Measurements from ENCODE around the gene HMBS. TPM values are rescaled to one million over a fixed set of nuclear protein-coding genes. Genes with fewer than 3 reads are reported as not detected.

The HMBS gene
- total and polyA plus RNA-seq, 2 of the 8 experiments (the other 6 are each of a cell fraction or from before 2014, with no cell fraction given): 69.3 to 109 TPM

DNA sequence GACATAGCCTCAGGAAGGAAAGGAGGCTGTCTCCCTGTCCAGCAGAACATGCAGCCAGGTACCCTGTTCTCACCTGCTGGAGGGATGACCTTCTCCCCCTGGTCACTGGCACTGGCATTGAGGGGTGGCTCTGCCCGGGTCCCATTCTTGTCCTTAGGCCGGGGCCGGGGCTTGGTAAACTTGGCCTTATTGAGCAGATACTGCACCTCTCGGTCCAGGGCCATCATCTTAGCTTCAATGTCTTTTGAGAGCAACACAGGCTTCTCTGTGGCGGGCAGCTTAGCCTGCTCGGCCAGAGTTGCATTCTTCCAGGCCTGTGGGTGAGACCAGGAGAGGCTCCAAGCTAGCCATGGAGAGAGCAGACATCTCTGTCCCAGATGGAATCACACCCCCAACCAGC is 38.2 kb upstream of the HMBS start:
- H3K9ac ChIP-seq (replicated peaks in 1 of 4; ENCODE audit: extremely low read depth in 1 of 4, low read depth in 3 of 4, low read length in 3 of 4): no peak overlapping the region
- H2AK5ac ChIP-seq (ENCODE audit: low read depth, low read length): no peak overlapping the region
- H3K27ac ChIP-seq (ENCODE audit: low read depth, low read length): no peak overlapping the region
- no peak overlapping the region for H3K4me3 ChIP-seq (ENCODE audit: extremely low read depth in 1 of 4, insufficient read depth in 2 of 4, low read depth in 3 of 4, low read length in 4 of 4)
- H3K23me2 ChIP-seq (ENCODE audit: low read depth, low read length): no peaks in the 10 kb centered on the region
- no peak overlapping the region for H3K23ac ChIP-seq (ENCODE audit: insufficient read length)
- peaks cover 35 to 59% (median 54%) of the 10 kb centered on the region in 4 experiments; a peak in 7 of 8 replicates for H3K36me3 ChIP-seq (ENCODE audit: control insufficient read depth in 2 of 4, insufficient read depth in 4 of 4, low read length in 3 of 4)
- peaks cover 0 to 15% of the 10 kb centered on the region in 2 experiments for H4K20me1 ChIP-seq (replicated peaks in 1 of 2; ENCODE audit: control insufficient read depth in 1 of 2, insufficient read depth in 2 of 2, low read length in 2 of 2)
- no peak overlapping the region for H3K4ac ChIP-seq (replicated peaks; ENCODE audit: insufficient read length, low read depth, low read length)
- H2BK15ac ChIP-seq (ENCODE audit: low read length): no peak overlapping the region
- H2BK12ac ChIP-seq (ENCODE audit: low read depth, low read length): no peak overlapping the region
- peaks cover 0 to 3% (median 0%) of the 10 kb centered on the region in 4 experiments; a peak in 1 of 7 replicates for H3K4me1 ChIP-seq (replicated peaks in 1 of 4; ENCODE audit: control insufficient read depth in 3 of 4, insufficient read depth in 4 of 4, low read length in 3 of 4)
- H3K14ac ChIP-seq (ENCODE audit: insufficient read length): no peak overlapping the region
- DNase-seq (ENCODE audit: low read depth in 1 of 2, low spot score in 2 of 2) (no peak), FAIRE-seq (no peak)
- no peak overlapping the region for H4K5ac ChIP-seq (ENCODE audit: insufficient read length, low read depth, low read length)
- H3K4me2 ChIP-seq (ENCODE audit: insufficient read depth in 1 of 2, low read depth in 2 of 2, low read length in 2 of 2): no peak overlapping the region
- H3K56ac ChIP-seq (replicated peaks; ENCODE audit: insufficient read length, low read depth, low read length): no peak overlapping the region
- H2BK5ac ChIP-seq (ENCODE audit: low read depth, low read length): no peak overlapping the region
- no peaks in the 10 kb centered on the region for H3K27me3 ChIP-seq (replicated peaks in 1 of 4; ENCODE audit: control insufficient read depth in 3 of 4, extremely low read depth in 1 of 4, insufficient read depth in 3 of 4, low read length in 3 of 4)
- H2BK120ac ChIP-seq (replicated peaks; ENCODE audit: low read depth, low read length): no peak overlapping the region
- H3K79me2 ChIP-seq (ENCODE audit: control insufficient read depth in 1 of 2, insufficient read depth in 2 of 2, low read length in 2 of 2): no peaks in the 10 kb centered on the region
- CTCF ChIA-PET (ENCODE audit: partially characterized antibody): interaction anchor here (1.1 to 2.3 kb wide), 7 partner anchors 10 to 276 kb away, joined by 3 to 8 read pairs (median 5); partner anchors contain the start of genes RPS25 and TRAPPC4
- no peak overlapping the region for H3K18ac ChIP-seq (ENCODE audit: extremely low read depth, low read length)
- no peaks in the 10 kb centered on the region for H3K9me3 ChIP-seq (ENCODE audit: insufficient read depth in 2 of 2, low read depth in 1 of 2, low read length in 1 of 2)
- 0 out of 2 replicates have a peak, but pooled peaks cover 1% of the 10 kb centered on the region for H3K79me1 ChIP-seq (ENCODE audit: low read depth, low read length)
- no peak overlapping the region for H4K8ac ChIP-seq (ENCODE audit: extremely low read depth, insufficient read depth, low read length)
- H2BK20ac ChIP-seq (ENCODE audit: low read length): no peak overlapping the region
- WGBS, 2 experiments (ENCODE audit: extremely low coverage in 1 of 2, insufficient coverage in 1 of 2, insufficient read length in 1 of 2, insufficient replicate concordance in 2 of 2, low coverage in 1 of 2, low lambda C conversion rate in 2 of 2, missing lambda C conversion rate in 1 of 2): 90% methylated on average over 6 of the region's 6 CpGs; no CpG with 5 or more reads in 1 of the 2 experiments
- POLR2A ChIA-PET (ENCODE audit: partially characterized antibody): interaction anchor here (1.0 to 5.7 kb wide), 8 partner anchors 8 to 243 kb away, joined by 3 to 45 read pairs (median 4); partner anchors contain the start of genes HYOU1 and VPS11
- no peak overlapping the region for H4K91ac ChIP-seq (replicated peaks; ENCODE audit: insufficient read length, low read length)
- H2AFZ ChIP-seq (ENCODE audit: low read length): no peak overlapping the region
- TF ChIP-seq, protein P1, sequence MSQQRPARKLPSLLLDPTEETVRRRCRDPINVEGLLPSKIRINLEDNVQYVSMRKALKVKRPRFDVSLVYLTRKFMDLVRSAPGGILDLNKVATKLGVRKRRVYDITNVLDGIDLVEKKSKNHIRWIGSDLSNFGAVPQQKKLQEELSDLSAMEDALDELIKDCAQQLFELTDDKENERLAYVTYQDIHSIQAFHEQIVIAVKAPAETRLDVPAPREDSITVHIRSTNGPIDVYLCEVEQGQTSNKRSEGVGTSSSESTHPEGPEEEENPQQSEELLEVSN (IDR thresholded peaks at IDR 0.05): no peak
- TF ChIP-seq RNF2 (IDR thresholded peaks at IDR 0.05; ENCODE audit: borderline replicate concordance, low read depth, low read length, missing control alignments, poor library complexity, severe bottlenecking) (no peak), CHD2 (IDR thresholded peaks at IDR 0.05; ENCODE audit: low read length) (no peak), NANOG (IDR thresholded peaks at IDR 0.05; ENCODE audit: insufficient read depth, low read depth, low read length, poor library complexity, severe bottlenecking) (no peak), FOSL1 (IDR thresholded peaks at IDR 0.05; ENCODE audit: insufficient read depth, low read depth, low read length) (no peak), EP300 (IDR thresholded peaks at IDR 0.05; ENCODE audit: borderline replicate concordance in 1 of 2, low read depth in 2 of 2, low read length in 2 of 2) (no peak), GTF2F1 (IDR thresholded peaks at IDR 0.05; ENCODE audit: borderline replicate concordance, low read depth, low read length) (no peak), KDM4A (IDR thresholded peaks at IDR 0.05; ENCODE audit: low read depth, low read length, severe bottlenecking) (no peak), MAFK (IDR thresholded peaks at IDR 0.05; ENCODE audit: low read depth, low read length) (no peak), TBP (IDR thresholded peaks at IDR 0.05; ENCODE audit: low read depth, low read length) (no peak)
- TF ChIP-seq, protein P2, sequence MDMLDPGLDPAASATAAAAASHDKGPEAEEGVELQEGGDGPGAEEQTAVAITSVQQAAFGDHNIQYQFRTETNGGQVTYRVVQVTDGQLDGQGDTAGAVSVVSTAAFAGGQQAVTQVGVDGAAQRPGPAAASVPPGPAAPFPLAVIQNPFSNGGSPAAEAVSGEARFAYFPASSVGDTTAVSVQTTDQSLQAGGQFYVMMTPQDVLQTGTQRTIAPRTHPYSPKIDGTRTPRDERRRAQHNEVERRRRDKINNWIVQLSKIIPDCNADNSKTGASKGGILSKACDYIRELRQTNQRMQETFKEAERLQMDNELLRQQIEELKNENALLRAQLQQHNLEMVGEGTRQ (IDR thresholded peaks at IDR 0.05; ENCODE audit: low read length): no peak
